Stimulated activated CD8-positive, alpha-beta memory T cell treated with anti-CD3 and anti-CD28 coated beads, Interleukin-4, amount 100 ng/mL, for 4 hours (primary cell): ENCODE data around the gene SEMA5A.

ENCODE experiments used
- DNase-seq, 2 donors: peaks; one replicate each; pipeline ENCODE4 v3.0.0-alpha.2; 2020; ENCODE audit warnings: low read depth in 2 of 2, low spot score in 1 of 2

Gene SEMA5A

GRCh38 chr5:9451037-9451436 is 94.8 kb downstream of the SEMA5A start:
- DNase-seq = no peak

GRCh38 chr5:9447691-9448090 is 98.2 kb downstream of the SEMA5A start:
- no peak for DNase-seq

GRCh38 chr5:9445826-9446388 is 100.0 kb downstream of the SEMA5A start:
- no peak for DNase-seq

GRCh38 chr5:9444346-9444745 is 101.5 kb downstream of the SEMA5A start:
- no peak for DNase-seq

GRCh38 chr5:9441610-9442009 is 104.3 kb downstream of the SEMA5A start:
- no peak for DNase-seq

GRCh38 chr5:9440517-9440916 is 105.4 kb downstream of the SEMA5A start:
- no peak for DNase-seq

- DNase-seq = no peak
Observed at GRCh38 chr5:9439531-9440292, 106.2 kb downstream of the SEMA5A start.

- no peak for DNase-seq
Observed at GRCh38 chr5:9438596-9439354, 107.1 kb downstream of the SEMA5A start.

- no peak for DNase-seq
Observed at GRCh38 chr5:9437741-9438240, 108.1 kb downstream of the SEMA5A start.

- DNase-seq = no peak
Observed at GRCh38 chr5:9431496-9432258, 114.2 kb downstream of the SEMA5A start.

GRCh38 chr5:9431151-9431495 is 114.8 kb downstream of the SEMA5A start:
- no peak for DNase-seq

- DNase-seq = no peak
Observed at GRCh38 chr5:9430306-9430705, 115.6 kb downstream of the SEMA5A start.

GRCh38 chr5:9429691-9430215 is 116.1 kb downstream of the SEMA5A start:
- DNase-seq = no peak

- DNase-seq = no peak
Observed at GRCh38 chr5:9428272-9428671, 117.6 kb downstream of the SEMA5A start.

GRCh38 chr5:9425710-9426109 is 120.2 kb downstream of the SEMA5A start:
- DNase-seq = no peak

GRCh38 chr5:9423571-9423970 is 122.3 kb downstream of the SEMA5A start:
- DNase-seq = no peak

GRCh38 chr5:9421884-9422283 is 124.0 kb downstream of the SEMA5A start:
- no peak for DNase-seq

- no peak for DNase-seq
Observed at GRCh38 chr5:9419794-9420193, 126.1 kb downstream of the SEMA5A start.

GRCh38 chr5:9415566-9415965 is 130.3 kb downstream of the SEMA5A start:
- DNase-seq = no peak

GRCh38 chr5:9415091-9415490 is 130.8 kb downstream of the SEMA5A start:
- no peak for DNase-seq

- DNase-seq = no peak
Observed at GRCh38 chr5:9411142-9411541, 134.7 kb downstream of the SEMA5A start.
